Suprapubic skin (tissue), 4 donors: ENCODE measurements around the gene PCBP3. TPM values are rescaled to one million over a fixed set of nuclear protein-coding genes. Genes with fewer than 3 reads are reported as not detected.

Source experiments
- DNase-seq, 2 donors: peaks; one replicate each; pipeline ENCODE4 v3.0.0-alpha.2; 2019; ENCODE audit warnings: low spot score in 2 of 2
- H3K27ac ChIP-seq: fragments of 200-600 bp; sonication (generic); one replicate; pipeline ENCODE4 v1.5.1; 2019
- H3K27me3 ChIP-seq: fragments of 200-600 bp; sonication (generic); one replicate; pipeline ENCODE4 v1.5.1; 2019
- H3K36me3 ChIP-seq: fragments of 200-600 bp; sonication (generic); one replicate; pipeline ENCODE4 v1.5.1; 2019
- H3K4me1 ChIP-seq: fragments of 200-600 bp; sonication (generic); one replicate; pipeline ENCODE4 v1.5.1; 2019
- H3K4me3 ChIP-seq: fragments of 200-600 bp; sonication (generic); one replicate; pipeline ENCODE4 v1.5.1; 2019; ENCODE audit warnings: mild to moderate bottlenecking
- H3K9me3 ChIP-seq: fragments of 200-600 bp; sonication (generic); one replicate; pipeline ENCODE4 v1.5.1; 2019
- EP300 ChIP-seq: sonication (generic); formaldehyde crosslinking; IDR thresholded peaks from one replicate; pipeline ENCODE4 v1.6.1; 2017; ENCODE audit warnings: antibody characterized with exemption
- POLR2A ChIP-seq, 2 donors: fragments of 450-650 bp; IDR thresholded peaks; one replicate each; pipeline ENCODE4 v1.6.1; 2017; ENCODE audit warnings: antibody characterized with exemption in 2 of 2, mild to moderate bottlenecking in 2 of 2, moderate library complexity in 2 of 2
- POLR2AphosphoS5 ChIP-seq, 3 donors: sonication (generic); formaldehyde crosslinking; IDR thresholded peaks; one replicate each; pipeline ENCODE4 v1.6.1; 2017; ENCODE audit warnings: antibody characterized with exemption in 3 of 3
- WGBS: methylation state at CpG from one replicate; pipeline ENCODE4 v1.1.5; 2018; 5-methylcytosine and 5-hydroxymethylcytosine counted together
- total RNA-seq, 4 donors: library from RNA; depleted of rRNA; stranded (reverse); fragments of >200 nt; gene quantifications; one replicate each; pipeline ENCODE4 v1.1.0, GENCODE V29; 2016
- TF ChIP-seq, protein P1 (sequence below), 2 donors: fragments of 200-600 bp in 1 of 2; fragments of 450-650 bp in 1 of 2; sonication (generic) in 1 of 2; IDR thresholded peaks; one replicate each; pipeline ENCODE4 v1.5.1; 2016 to 2019; ENCODE audit warnings: antibody characterized with exemption in 2 of 2, mild to moderate bottlenecking in 1 of 2, moderate library complexity in 1 of 2

The PCBP3 gene
- total RNA-seq, 4 donors from 2014 or later: 0.97 to 7.3 (median 2.7) TPM

DNA sequence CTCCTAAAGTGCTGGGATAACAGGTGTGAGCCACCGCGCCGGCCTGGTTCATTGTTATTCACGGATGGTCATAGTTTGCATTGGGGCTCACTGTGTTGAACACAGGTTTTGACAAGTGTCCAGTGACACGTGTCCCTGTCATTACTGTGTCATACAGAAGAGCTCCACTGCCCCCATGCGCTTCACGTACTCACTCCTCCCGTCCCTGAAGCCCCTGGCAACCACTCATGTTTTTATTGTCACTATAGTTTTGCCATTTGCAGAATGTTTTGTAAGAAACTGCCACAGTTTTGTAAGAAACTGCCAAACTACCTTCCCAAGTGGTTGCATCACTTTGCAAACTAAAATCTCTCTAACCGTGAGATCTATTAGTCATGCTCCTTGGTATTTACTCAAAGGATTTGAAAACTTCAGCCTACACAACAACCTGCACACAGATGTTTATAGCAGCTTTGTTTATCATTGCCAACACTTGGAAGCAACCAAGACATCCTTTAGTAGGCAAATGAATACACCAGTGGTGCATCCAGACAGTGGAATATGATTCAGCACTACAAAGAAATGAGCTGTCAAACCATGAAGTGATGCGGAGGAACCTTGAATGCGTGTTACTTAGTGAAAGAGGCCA is 174.9 kb downstream of the PCBP3 start:
- Histone ChIP-seq H3K4me1 (peaks cover 3% of the 10 kb centered on the region), H3K9me3 (no peaks in the 10 kb centered on the region), H3K27me3 (peaks cover 22% of the 10 kb centered on the region), H3K36me3 (no peaks in the 10 kb centered on the region), H3K27ac (no peak overlapping the region), H3K4me3 (no peak overlapping the region)
- WGBS: 75% methylated on average over 11 of the region's 11 CpGs
- no peak for DNase-seq
- TF ChIP-seq POLR2A (IDR thresholded peaks at IDR 0.05) (no peak), EP300 (no peak), POLR2AphosphoS5 (IDR thresholded peaks at IDR 0.05) (no peak)
- TF ChIP-seq, protein P1, sequence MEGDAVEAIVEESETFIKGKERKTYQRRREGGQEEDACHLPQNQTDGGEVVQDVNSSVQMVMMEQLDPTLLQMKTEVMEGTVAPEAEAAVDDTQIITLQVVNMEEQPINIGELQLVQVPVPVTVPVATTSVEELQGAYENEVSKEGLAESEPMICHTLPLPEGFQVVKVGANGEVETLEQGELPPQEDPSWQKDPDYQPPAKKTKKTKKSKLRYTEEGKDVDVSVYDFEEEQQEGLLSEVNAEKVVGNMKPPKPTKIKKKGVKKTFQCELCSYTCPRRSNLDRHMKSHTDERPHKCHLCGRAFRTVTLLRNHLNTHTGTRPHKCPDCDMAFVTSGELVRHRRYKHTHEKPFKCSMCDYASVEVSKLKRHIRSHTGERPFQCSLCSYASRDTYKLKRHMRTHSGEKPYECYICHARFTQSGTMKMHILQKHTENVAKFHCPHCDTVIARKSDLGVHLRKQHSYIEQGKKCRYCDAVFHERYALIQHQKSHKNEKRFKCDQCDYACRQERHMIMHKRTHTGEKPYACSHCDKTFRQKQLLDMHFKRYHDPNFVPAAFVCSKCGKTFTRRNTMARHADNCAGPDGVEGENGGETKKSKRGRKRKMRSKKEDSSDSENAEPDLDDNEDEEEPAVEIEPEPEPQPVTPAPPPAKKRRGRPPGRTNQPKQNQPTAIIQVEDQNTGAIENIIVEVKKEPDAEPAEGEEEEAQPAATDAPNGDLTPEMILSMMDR (IDR thresholded peaks at IDR 0.05): no peak

DNA sequence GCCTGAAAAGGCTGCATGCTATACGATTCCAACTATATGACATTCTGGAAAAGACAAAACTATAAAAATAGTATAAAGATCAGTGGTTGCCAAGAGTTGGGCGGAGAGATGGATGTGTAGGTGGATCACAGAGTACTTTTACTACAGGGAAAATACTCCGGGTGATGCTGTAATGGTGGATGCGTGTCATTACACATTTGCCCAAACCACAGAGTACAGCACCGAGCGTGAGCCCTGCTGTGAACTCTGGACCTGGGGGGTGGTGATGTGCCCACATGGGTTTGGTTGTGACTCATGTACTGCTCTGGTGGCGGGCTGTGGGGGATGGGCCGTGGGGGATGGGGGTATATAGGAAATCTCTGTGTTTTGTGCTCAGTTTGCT is 175.4 kb downstream of the PCBP3 start:
- Histone ChIP-seq H3K4me3 (no peak overlapping the region), H3K4me1 (peaks cover 3% of the 10 kb centered on the region), H3K27ac (no peak overlapping the region), H3K27me3 (peaks cover 23% of the 10 kb centered on the region), H3K9me3 (no peaks in the 10 kb centered on the region), H3K36me3 (no peaks in the 10 kb centered on the region)
- TF ChIP-seq EP300: no peak
- TF ChIP-seq, protein P1 (IDR thresholded peaks at IDR 0.05): no peak
- TF ChIP-seq POLR2A (IDR thresholded peaks at IDR 0.05): no peak
- TF ChIP-seq POLR2AphosphoS5 (IDR thresholded peaks at IDR 0.05): no peak
- 48% methylated on average over 8 of the region's 8 CpGs for WGBS
- no peak for DNase-seq

GRCh38 chr21:45819478-45820170 is 176.1 kb downstream of the PCBP3 start:
- Histone ChIP-seq H3K9me3 (no peaks in the 10 kb centered on the region), H3K4me1 (peaks cover 3% of the 10 kb centered on the region), H3K27ac (no peak overlapping the region), H3K27me3 (peaks cover 28% of the 10 kb centered on the region), H3K4me3 (no peak overlapping the region), H3K36me3 (no peaks in the 10 kb centered on the region)
- 77% methylated on average over 4 of the region's 18 CpGs for WGBS
- no peak for TF ChIP-seq POLR2A (IDR thresholded peaks at IDR 0.05)
- TF ChIP-seq, protein P1 (IDR thresholded peaks at IDR 0.05): no peak
- DNase-seq: no peak

GRCh38 chr21:45820171-45821091 is 176.9 kb downstream of the PCBP3 start:
- TF ChIP-seq, protein P1 (IDR thresholded peaks at IDR 0.05): peak; percentile 75 to 80
- TF ChIP-seq POLR2AphosphoS5 (IDR thresholded peaks at IDR 0.05): no peak
- Histone ChIP-seq H3K27me3 (peaks cover 28% of the 10 kb centered on the region), H3K36me3 (no peaks in the 10 kb centered on the region), H3K4me3 (no peak overlapping the region), H3K27ac (no peak overlapping the region), H3K9me3 (no peaks in the 10 kb centered on the region), H3K4me1 (peaks cover 3% of the 10 kb centered on the region)
- DNase-seq: no peak
- WGBS: 25% methylated on average over 5 of the region's 31 CpGs
